Transverse colon (tissue), 4 donors: ENCODE measurements around the gene PTPRG.

Source experiments
- EP300 ChIP-seq: sonication (generic); formaldehyde crosslinking; IDR thresholded peaks from one replicate; pipeline ENCODE4 v1.6.1; 2017; ENCODE audit warnings: antibody characterized with exemption, low read depth
- POLR2A ChIP-seq: fragments of 450-650 bp; IDR thresholded peaks from one replicate; pipeline ENCODE4 v1.6.1; 2016; ENCODE audit warnings: antibody characterized with exemption, mild to moderate bottlenecking, moderate library complexity
- POLR2AphosphoS5 ChIP-seq, 3 donors: sonication (generic); formaldehyde crosslinking; IDR thresholded peaks; one replicate each; pipeline ENCODE4 v1.6.1; 2016; ENCODE audit warnings: antibody characterized with exemption in 3 of 3
- TF ChIP-seq, protein P1 (sequence below), 5 experiments: fragments of 200-600 bp in 3 of 5; fragments of 450-650 bp in 2 of 5; sonication (generic) in 3 of 5; IDR thresholded peaks; 1 replicate in 2 of 5; 2 replicates in 3 of 5; pipeline ENCODE4 v1.5.1; 2016 to 2017; ENCODE audit warnings: antibody characterized with exemption in 5 of 5, inconsistent platforms in 3 of 5, mild to moderate bottlenecking in 2 of 5, moderate library complexity in 1 of 5

DNA sequence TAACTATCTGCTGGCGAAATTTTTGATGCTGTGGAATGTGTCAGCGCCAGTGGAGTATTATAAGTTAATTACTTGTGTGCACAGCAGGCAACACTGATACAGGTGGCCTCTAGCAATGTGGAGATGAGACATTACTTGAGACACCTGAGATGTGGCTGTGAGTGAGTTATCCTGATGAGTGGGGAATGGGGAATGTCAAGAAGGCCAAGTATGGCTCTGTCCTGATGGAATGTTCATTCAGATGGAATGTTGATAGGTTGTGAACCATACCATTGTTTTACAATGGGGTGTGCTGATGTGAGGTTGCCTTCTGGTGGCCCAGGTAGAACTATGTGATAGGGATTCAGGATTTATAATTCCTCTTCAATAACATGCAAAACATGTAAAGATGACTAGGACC is 404.8 kb downstream of the PTPRG start:
- TF ChIP-seq, protein P1, sequence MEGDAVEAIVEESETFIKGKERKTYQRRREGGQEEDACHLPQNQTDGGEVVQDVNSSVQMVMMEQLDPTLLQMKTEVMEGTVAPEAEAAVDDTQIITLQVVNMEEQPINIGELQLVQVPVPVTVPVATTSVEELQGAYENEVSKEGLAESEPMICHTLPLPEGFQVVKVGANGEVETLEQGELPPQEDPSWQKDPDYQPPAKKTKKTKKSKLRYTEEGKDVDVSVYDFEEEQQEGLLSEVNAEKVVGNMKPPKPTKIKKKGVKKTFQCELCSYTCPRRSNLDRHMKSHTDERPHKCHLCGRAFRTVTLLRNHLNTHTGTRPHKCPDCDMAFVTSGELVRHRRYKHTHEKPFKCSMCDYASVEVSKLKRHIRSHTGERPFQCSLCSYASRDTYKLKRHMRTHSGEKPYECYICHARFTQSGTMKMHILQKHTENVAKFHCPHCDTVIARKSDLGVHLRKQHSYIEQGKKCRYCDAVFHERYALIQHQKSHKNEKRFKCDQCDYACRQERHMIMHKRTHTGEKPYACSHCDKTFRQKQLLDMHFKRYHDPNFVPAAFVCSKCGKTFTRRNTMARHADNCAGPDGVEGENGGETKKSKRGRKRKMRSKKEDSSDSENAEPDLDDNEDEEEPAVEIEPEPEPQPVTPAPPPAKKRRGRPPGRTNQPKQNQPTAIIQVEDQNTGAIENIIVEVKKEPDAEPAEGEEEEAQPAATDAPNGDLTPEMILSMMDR (IDR thresholded peaks at IDR 0.05) = no peak
- TF ChIP-seq POLR2A (no peak), EP300 (no peak), POLR2AphosphoS5 (IDR thresholded peaks at IDR 0.05) (no peak)
